DND-41 (cell line): ENCODE data around the gene VTCN1.
"Not testable (repeated sequence)": the region's sequence is repeated elsewhere in the genome, so short reads cannot be mapped to it uniquely, and the experiment has no call there.

Experiments
- ATAC-seq: fragments of 200-7000 bp; cut with Tn5 transposase; 3 replicates; pipeline ENCODE4 v1.9.1; 2021; ENCODE audit warnings: low read depth; ENCODE audit not compliant: insufficient read depth
- DNase-seq: peaks from one replicate; pipeline ENCODE4 v3.0.0-alpha.2; 2020
- H2AFZ ChIP-seq: 2 replicates; pipeline ENCODE4 v1.6.0; 2012; ENCODE audit warnings: low read depth, low read length
- H3K27ac ChIP-seq: 2 replicates; pipeline ENCODE4 v1.5.1; 2012; ENCODE audit warnings: low read length, inconsistent platforms
- H3K27me3 ChIP-seq: fragments of 200-600 bp; sonication (generic); 2 replicates; pipeline ENCODE4 v1.6.0; 2012; ENCODE audit warnings: low read length, mild to moderate bottlenecking, inconsistent platforms; ENCODE audit not compliant: insufficient read depth, poor library complexity
- H3K36me3 ChIP-seq: 2 replicates; pipeline ENCODE4 v1.5.1; 2012; ENCODE audit warnings: low read length, inconsistent platforms; ENCODE audit not compliant: insufficient read depth
- H3K4me1 ChIP-seq: 2 replicates; pipeline ENCODE4 v1.5.1; 2012; ENCODE audit warnings: mild to moderate bottlenecking, low read length; ENCODE audit not compliant: insufficient read depth
- H3K4me2 ChIP-seq: 2 replicates; pipeline ENCODE4 v1.6.0; 2012; ENCODE audit warnings: mild to moderate bottlenecking, moderate library complexity, low read length, inconsistent platforms; ENCODE audit not compliant: insufficient read depth
- H3K4me3 ChIP-seq, 2 experiments: fragments of 200-600 bp in 1 of 2; shearing (Covaris generic) in 1 of 2; 2 replicates each; pipeline ENCODE4 v1.5.1; 2012 to 2016; ENCODE audit warnings: inconsistent platforms in 2 of 2, low read length in 2 of 2, mild to moderate bottlenecking in 2 of 2, low read depth in 1 of 2, moderate library complexity in 1 of 2
- H3K79me2 ChIP-seq: 2 replicates; pipeline ENCODE4 v1.6.0; 2012; ENCODE audit warnings: low read length, inconsistent platforms; ENCODE audit not compliant: insufficient read depth
- H3K9ac ChIP-seq: 2 replicates; pipeline ENCODE4 v1.6.0; 2012; ENCODE audit warnings: low read depth, mild to moderate bottlenecking, inconsistent platforms, low read length, moderate library complexity
- H3K9me3 ChIP-seq: 2 replicates; pipeline ENCODE4 v1.5.1; 2012; ENCODE audit warnings: low read length, moderate library complexity, mild to moderate bottlenecking, inconsistent platforms; ENCODE audit not compliant: insufficient read depth, severe bottlenecking
- H4K20me1 ChIP-seq: 2 replicates; pipeline ENCODE4 v1.6.0; 2012; ENCODE audit warnings: low read length; ENCODE audit not compliant: insufficient read depth
- CTCF ChIP-seq: IDR thresholded peaks from 2 replicates; pipeline ENCODE4 v1.5.1; 2012; ENCODE audit warnings: borderline replicate concordance, low read length, moderate library complexity, mild to moderate bottlenecking; ENCODE audit not compliant: poor library complexity, severe bottlenecking; ENCODE audit errors: extremely low read depth
- EZH2 ChIP-seq: IDR thresholded peaks from 3 replicates; pipeline ENCODE4 v1.6.1; 2012; ENCODE audit warnings: borderline replicate concordance, low read depth, mild to moderate bottlenecking, moderate library complexity, low read length, inconsistent platforms; ENCODE audit not compliant: severe bottlenecking

The VTCN1 gene

GRCh38 chr1:117120774-117121588, 89.7 kb downstream of the VTCN1 start:
- Histone ChIP-seq H3K79me2 (no peaks in the 10 kb centered on the region), H3K36me3 (no peaks in the 10 kb centered on the region), H3K4me1 (no peaks in the 10 kb centered on the region), H3K9me3 (no peaks in the 10 kb centered on the region), H3K27ac (no peak overlapping the region), H4K20me1 (peaks cover 3% of the 10 kb centered on the region; the same call in 1 of the 2 replicates), H3K4me3 (no peak overlapping the region), H3K4me2 (0 out of 2 replicates have a peak overlapping the region, but pooled peaks have one; percentile 6), H3K9ac (no peak overlapping the region), H3K27me3 (peaks cover 38% of the 10 kb centered on the region), H2AFZ (no peak overlapping the region)
- ATAC-seq: peak; percentile 42; the same call in 2 of the 3 replicates
- DNase-seq: peak; percentile 13
- TF ChIP-seq EZH2: no peak
- no peak for TF ChIP-seq CTCF

GRCh38 chr1:117119144-117119543, 91.6 kb downstream of the VTCN1 start:
- ATAC-seq, H3K4me3 ChIP-seq, H3K9ac ChIP-seq, H3K36me3 ChIP-seq, H2AFZ ChIP-seq, H3K4me2 ChIP-seq, DNase-seq, H4K20me1 ChIP-seq, H3K4me1 ChIP-seq, H3K79me2 ChIP-seq, H3K27ac ChIP-seq, H3K9me3 ChIP-seq: not testable (repeated sequence)
- peaks cover 33% of the 10 kb centered on the region for H3K27me3 ChIP-seq

GRCh38 chr1:117118137-117118536, 92.6 kb downstream of the VTCN1 start:
- DNase-seq: no peak
- H3K36me3 ChIP-seq: no peaks in the 10 kb centered on the region
- no peak overlapping the region for H3K9ac ChIP-seq
- no peak for ATAC-seq
- H3K27me3 ChIP-seq: peaks cover 33% of the 10 kb centered on the region
- no peak overlapping the region for H3K4me2 ChIP-seq
- no peak overlapping the region for H3K4me3 ChIP-seq
- no peaks in the 10 kb centered on the region for H3K4me1 ChIP-seq
- H3K9me3 ChIP-seq: no peaks in the 10 kb centered on the region
- no peak overlapping the region for H2AFZ ChIP-seq
- no peak overlapping the region for H3K27ac ChIP-seq
- no peak for TF ChIP-seq EZH2
- TF ChIP-seq CTCF: no peak
- no peaks in the 10 kb centered on the region for H3K79me2 ChIP-seq
- peaks cover 3% of the 10 kb centered on the region; the same call in 1 of the 2 replicates for H4K20me1 ChIP-seq

- Histone ChIP-seq H3K9me3 (no peaks in the 10 kb centered on the region), H3K27ac (no peak overlapping the region), H3K4me1 (no peaks in the 10 kb centered on the region), H3K9ac (no peak overlapping the region), H2AFZ (no peak overlapping the region), H4K20me1 (peaks cover 3% of the 10 kb centered on the region; the same call in 1 of the 2 replicates), H3K79me2 (no peaks in the 10 kb centered on the region), H3K36me3 (no peaks in the 10 kb centered on the region), H3K4me3 (no peak overlapping the region), H3K4me2 (no peak overlapping the region), H3K27me3 (peaks cover 32% of the 10 kb centered on the region)
- TF ChIP-seq EZH2 (no peak), CTCF (no peak)
- ATAC-seq (no peak), DNase-seq (no peak)
These were observed 93.0 kb downstream of the VTCN1 start for GRCh38 chr1:117117697-117118096.
